DMS153 treated with DMSO at 0.1 percent for 48 hours (cell line): ENCODE data around the gene PI16.

Experiments
- DNase-seq: peaks from one replicate; lab custom pipeline; 2025; ENCODE audit not compliant: unreplicated experiment; lab: John Stamatoyannopoulos, UW

PI16 gene

GRCh38 chr6:36955671-36956445, 1.3 kb downstream of the PI16 start:
- no peak for DNase-seq

GRCh38 chr6:36956446-36956820, 1.9 kb downstream of the PI16 start:
- DNase-seq = no peak

- DNase-seq = no peak
Measured at GRCh38 chr6:36957773-36958271, 3.3 kb downstream of the PI16 start.

DNA sequence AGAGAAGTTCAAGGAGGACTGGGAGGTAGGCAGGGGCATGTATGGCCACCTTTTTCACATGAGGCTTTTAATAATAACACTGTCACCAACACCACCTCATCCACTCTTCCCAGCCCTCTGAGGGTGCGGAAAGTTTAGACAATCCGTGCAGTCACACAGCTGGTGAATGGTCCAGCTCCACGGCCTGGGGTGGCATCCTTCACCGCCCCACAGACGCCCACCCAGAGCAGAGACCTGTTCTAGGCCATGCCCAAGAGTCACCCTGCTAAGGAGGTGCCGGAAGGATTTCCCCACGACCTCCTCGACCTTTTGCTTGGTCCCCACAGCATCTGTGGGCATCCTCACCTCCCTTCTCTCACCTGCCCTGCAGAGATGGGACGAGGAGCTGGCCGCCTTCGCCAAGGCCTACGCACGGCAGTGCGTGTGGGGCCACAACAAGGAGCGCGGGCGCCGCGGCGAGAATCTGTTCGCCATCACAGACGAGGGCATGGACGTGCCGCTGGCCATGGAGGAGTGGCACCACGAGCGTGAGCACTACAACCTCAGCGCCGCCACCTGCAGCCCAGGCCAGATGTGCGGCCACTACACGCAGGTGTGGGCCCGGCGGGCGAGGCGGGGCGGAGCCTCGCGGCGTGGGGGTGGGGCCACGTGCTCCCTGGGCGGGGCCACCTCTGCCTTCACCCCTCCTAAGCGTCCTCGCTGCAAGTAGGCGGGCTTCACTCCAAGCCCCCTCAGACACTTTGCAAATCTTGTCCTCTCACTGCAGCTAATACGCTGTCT, 4.4 kb downstream of the PI16 start:
- DNase-seq = no peak

- DNase-seq = no peak
Measured at GRCh38 chr6:36959555-36960250, 5.2 kb downstream of the PI16 start.

GRCh38 chr6:36961441-36962435, 7.2 kb downstream of the PI16 start:
- no peak for DNase-seq

- DNase-seq = no peak
Measured at GRCh38 chr6:36962874-36963273, 8.3 kb downstream of the PI16 start.

DNA sequence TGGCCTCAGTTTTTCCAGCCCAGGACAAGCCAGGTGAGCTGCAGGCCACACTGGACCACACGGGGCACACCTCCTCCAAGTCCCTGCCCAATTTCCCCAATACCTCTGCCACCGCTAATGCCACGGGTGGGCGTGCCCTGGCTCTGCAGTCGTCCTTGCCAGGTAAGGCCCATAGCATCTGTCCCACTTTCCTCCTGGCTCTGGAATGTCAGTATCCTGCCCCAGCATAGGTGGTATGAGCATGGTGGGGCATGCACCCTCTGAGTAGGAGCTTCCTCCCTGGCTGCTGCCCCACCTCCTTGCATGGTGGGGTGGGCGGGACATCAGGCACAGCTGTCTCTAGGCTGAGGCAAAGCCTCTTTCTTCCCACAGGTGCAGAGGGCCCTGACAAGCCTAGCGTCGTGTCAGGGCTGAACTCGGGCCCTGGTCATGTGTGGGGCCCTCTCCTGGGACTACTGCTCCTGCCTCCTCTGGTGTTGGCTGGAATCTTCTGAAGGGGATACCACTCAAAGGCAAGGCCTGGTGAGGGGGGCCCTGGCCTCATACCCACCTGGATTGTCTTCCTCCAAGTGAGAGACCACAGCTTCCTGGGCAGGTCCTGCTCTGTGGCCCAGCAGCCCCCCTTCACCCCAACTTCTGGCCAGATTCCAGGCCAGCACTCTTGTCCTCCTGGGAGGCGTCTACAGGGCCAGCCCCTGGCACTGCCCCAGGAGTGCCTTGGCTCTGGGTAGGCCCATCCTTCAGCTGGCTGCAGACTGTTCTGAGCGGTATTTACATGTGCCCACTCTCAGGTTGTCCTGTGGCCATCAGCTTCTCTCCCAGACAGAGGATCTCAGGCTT, 9.1 kb downstream of the PI16 start:
- DNase-seq = no peak

DNA sequence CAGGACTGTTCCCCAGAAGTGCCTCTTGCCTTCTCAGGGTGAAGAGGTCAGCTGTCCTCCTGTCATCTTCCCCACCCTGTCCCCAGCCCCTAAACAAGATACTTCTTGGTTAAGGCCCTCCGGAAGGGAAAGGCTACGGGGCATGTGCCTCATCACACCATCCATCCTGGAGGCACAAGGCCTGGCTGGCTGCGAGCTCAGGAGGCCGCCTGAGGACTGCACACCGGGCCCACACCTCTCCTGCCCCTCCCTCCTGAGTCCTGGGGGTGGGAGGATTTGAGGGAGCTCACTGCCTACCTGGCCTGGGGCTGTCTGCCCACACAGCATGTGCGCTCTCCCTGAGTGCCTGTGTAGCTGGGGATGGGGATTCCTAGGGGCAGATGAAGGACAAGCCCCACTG, 9.8 kb downstream of the PI16 start:
- DNase-seq = no peak

- DNase-seq = no peak
Measured at GRCh38 chr6:36964908-36965307, 10.4 kb downstream of the PI16 start.

GRCh38 chr6:36967301-36967700, 12.8 kb downstream of the PI16 start:
- no peak for DNase-seq

- no peak for DNase-seq
Measured at GRCh38 chr6:36967757-36968156, 13.2 kb downstream of the PI16 start.

DNA sequence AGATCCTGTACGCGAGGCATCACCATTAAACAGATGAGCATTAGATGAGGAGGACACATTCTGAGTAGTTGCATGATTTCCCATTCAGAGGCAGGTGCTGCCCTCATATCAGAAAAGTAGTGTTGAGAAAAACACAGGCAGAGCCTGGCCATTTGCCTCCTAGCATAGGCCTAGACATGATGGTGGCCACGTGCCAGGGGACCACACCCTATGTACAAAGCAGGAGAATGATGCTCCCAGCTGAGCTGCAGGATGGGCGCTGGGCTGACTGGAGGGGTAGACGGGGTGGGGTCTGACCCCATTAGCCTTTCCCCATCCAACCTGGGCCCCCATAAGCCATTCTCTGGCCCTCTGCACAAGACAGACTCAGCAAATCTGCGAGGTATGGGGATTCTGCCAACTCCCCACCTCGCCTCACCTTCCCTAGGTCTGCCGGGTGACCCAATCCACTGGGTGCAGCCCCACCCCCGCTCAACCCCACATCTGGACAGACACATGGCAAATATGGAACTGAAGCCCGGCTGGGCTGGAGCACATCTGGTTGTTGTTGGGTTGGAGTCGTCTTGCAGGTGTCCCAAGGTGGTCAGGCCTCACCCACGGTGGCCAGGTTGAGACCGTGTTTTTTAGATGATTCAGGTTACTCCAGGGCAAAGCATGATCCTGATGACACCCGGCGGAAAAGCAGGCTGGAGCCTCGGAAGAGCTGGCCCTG, 13.9 kb downstream of the PI16 start:
- DNase-seq = no peak

DNA sequence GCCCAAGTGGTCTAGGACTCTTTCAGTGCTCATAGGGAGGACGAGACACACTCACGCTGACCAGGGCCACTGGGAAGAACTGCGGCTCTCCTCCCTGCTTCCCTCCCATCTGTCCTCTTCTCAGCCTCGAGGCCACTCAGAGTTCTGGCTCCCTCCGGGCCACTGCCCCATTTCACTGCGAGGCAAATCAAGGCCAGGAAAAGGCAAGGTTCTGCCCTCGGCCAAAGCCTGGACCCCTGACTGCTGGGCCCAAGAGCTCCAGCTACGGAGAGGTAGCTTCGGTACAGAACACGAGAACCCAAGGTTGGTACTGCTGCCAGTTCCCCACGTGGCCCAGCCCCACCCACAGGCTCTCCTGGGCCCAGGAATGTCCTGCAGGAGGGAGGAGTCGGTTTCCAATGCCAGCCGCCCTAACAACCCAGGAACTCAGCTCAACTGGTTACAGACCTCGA, 14.7 kb downstream of the PI16 start:
- DNase-seq = no peak

- no peak for DNase-seq
Measured at GRCh38 chr6:36969988-36970891, 15.7 kb downstream of the PI16 start.

- DNase-seq = no peak
Measured at GRCh38 chr6:36970892-36971842, 16.6 kb downstream of the PI16 start.
